Pancreas (tissue), 10 donors: ENCODE data around the gene COL28A1. TPM values are rescaled to one million over a fixed set of nuclear protein-coding genes. Genes with fewer than 3 reads are reported as not detected.

ENCODE experiments used
- ATAC-seq, 4 donors: fragments of 200-7000 bp; cut with Tn5 transposase; one replicate each; pipeline versions ENCODE4 v1.8.0 to v1.9.1; 2020; ENCODE audit warnings: mild to moderate bottlenecking in 4 of 4, moderate library complexity in 4 of 4
- DNase-seq, 6 donors: peaks; one replicate each; pipeline ENCODE4 v3.0.0-alpha.2; 2020
- FAIRE-seq: peaks from 2 replicates; lab custom pipeline; 2012; peaks lifted over from hg19 to GRCh38; lab: Jason Lieb, UNC
- H3K27ac ChIP-seq, 4 donors: fragments of 200-600 bp; sonication (generic); 1 replicate in 3 of 4; 2 replicates in 1 of 4; pipeline versions ENCODE4 v1.5.0 to v1.8.0; 2020
- H3K27me3 ChIP-seq, 4 donors: fragments of 200-600 bp; one replicate each; pipeline ENCODE4 v1.8.0; 2021
- H3K36me3 ChIP-seq, 3 donors: fragments of 200-600 bp; sonication (generic) in 1 of 3; one replicate each; pipeline versions ENCODE4 v1.5.0 to v1.8.0; 2020 to 2021
- H3K4me1 ChIP-seq, 3 donors: fragments of 200-600 bp; one replicate each; pipeline ENCODE4 v1.8.0; 2021
- H3K4me3 ChIP-seq, 4 donors: fragments of 200-600 bp; sonication (generic) in 2 of 4; one replicate each; pipeline versions ENCODE4 v1.5.0 to v1.8.0; 2020 to 2021
- H3K9me3 ChIP-seq, 4 donors: fragments of 200-600 bp; one replicate each; pipeline ENCODE4 v1.8.0; 2021
- CTCF ChIP-seq, 4 donors: fragments of 200-600 bp; sonication (generic) in 3 of 4; IDR thresholded peaks; one replicate each; pipeline versions ENCODE4 v1.5.0 to v1.8.0; 2021; ENCODE audit warnings: antibody characterized with exemption in 4 of 4
- WGBS, 2 donors: extraction: QIAGEN DNeasy Blood & Tissue Kit; methylation state at CpG; one replicate each; pipeline ENCODE4 v1.1.7; 2013; 5-methylcytosine and 5-hydroxymethylcytosine counted together
- intact Hi-C, 3 donors: fragments of 100-400 bp; cut with DNase I; formaldehyde crosslinking; loops; one replicate each; pipeline versions ENCODE4 v1.11.1 to v1.14.2; 2022
- polyA plus RNA-seq, 2 donors: library from polyadenylated mRNA; stranded (reverse); fragments of 200-250 nt; gene quantifications; one replicate each; pipeline ENCODE4 v1.2.3, GENCODE V29; 2013
- total RNA-seq, 6 donors: library from RNA; stranded (reverse); fragmentation: NEBNext Ultra II Directional in 4 of 6; extraction: Animal tissue kit (Norgen Biotek cat#: 25700) in 4 of 6; gene quantifications; one replicate each; pipeline versions ENCODE4 v1.2.1 to v1.2.4, GENCODE V29; 2021 to 2023
- donor health status: healthy with polysubstance abuse.
- donor health status: DM: no; HTN: no; CAD: no; lungs with moderate emphysema.
- donor health status: DM: no; HTN: no; CAD: no.
- donor health status: control.
- donor health status: control.
- donor health status: Bipolar disorder and iron deficiency.
- donor health status: DM: yes; HTN: yes; CAD: no.
- donor health status: DM: no; HTN: no; CAD: no.
- donor health status: DM: no; HTN: no; CAD: no.
- donor health status: DM: yes; HTN: yes; CAD: no.

The COL28A1 gene
- total and polyA plus RNA-seq, 8 donors = 0.84 to 14.4 (median 3.5) TPM

- H3K4me3 ChIP-seq = no peak overlapping the region
- no peak for TF ChIP-seq CTCF (IDR thresholded peaks at IDR 0.05)
- DNase-seq = no peak
- no peak for ATAC-seq
- no peaks in the 10 kb centered on the region for H3K27me3 ChIP-seq
- no peaks in the 10 kb centered on the region for H3K9me3 ChIP-seq
- intact Hi-C loops = no loop called here
- H3K36me3 ChIP-seq = no peaks in the 10 kb centered on the region
- FAIRE-seq = no peak
- H3K4me1 ChIP-seq = no peaks in the 10 kb centered on the region
- H3K27ac ChIP-seq = no peak overlapping the region
These were observed 188.6 kb downstream of the COL28A1 start for GRCh38 chr7:7347045-7347444.

- TF ChIP-seq CTCF (IDR thresholded peaks at IDR 0.05) = no peak
- 85 to 92% methylated on average over 3 of the region's 3 CpGs for WGBS, 2 donors
- intact Hi-C loops = no loop called here
- FAIRE-seq (no peak), DNase-seq (no peak), ATAC-seq (no peak)
- H3K36me3 ChIP-seq = no peaks in the 10 kb centered on the region
- H3K9me3 ChIP-seq = no peaks in the 10 kb centered on the region
- no peak overlapping the region for H3K27ac ChIP-seq
- H3K4me3 ChIP-seq = no peak overlapping the region
- H3K27me3 ChIP-seq = no peaks in the 10 kb centered on the region
- no peaks in the 10 kb centered on the region for H3K4me1 ChIP-seq
These were observed 191.1 kb downstream of the COL28A1 start for GRCh38 chr7:7344583-7344982.

GRCh38 chr7:7335909-7336308 lies 199.8 kb downstream of the COL28A1 start:
- H3K4me3 ChIP-seq = no peak overlapping the region
- no peaks in the 10 kb centered on the region for H3K4me1 ChIP-seq
- 60 to 64% methylated on average over 3 of the region's 3 CpGs for WGBS, 2 donors
- ATAC-seq = no peak
- intact Hi-C loops = no loop called here
- no peaks in the 10 kb centered on the region for H3K36me3 ChIP-seq
- TF ChIP-seq CTCF (IDR thresholded peaks at IDR 0.05) = no peak
- H3K9me3 ChIP-seq = no peaks in the 10 kb centered on the region
- DNase-seq = no peak
- FAIRE-seq = no peak
- H3K27me3 ChIP-seq = no peaks in the 10 kb centered on the region
- H3K27ac ChIP-seq = no peak overlapping the region

- Histone ChIP-seq H3K27me3 (no peaks in the 10 kb centered on the region), H3K9me3 (no peaks in the 10 kb centered on the region), H3K4me1 (no peaks in the 10 kb centered on the region), H3K36me3 (no peaks in the 10 kb centered on the region), H3K4me3 (no peak overlapping the region), H3K27ac (no peak overlapping the region)
- intact Hi-C loops = no loop called here
- ATAC-seq (no peak), FAIRE-seq (no peak), DNase-seq (no peak)
- TF ChIP-seq CTCF (IDR thresholded peaks at IDR 0.05) = no peak
- 94 to 98% methylated on average over 2 of the region's 2 CpGs for WGBS, 2 donors
These were observed 200.5 kb downstream of the COL28A1 start for GRCh38 chr7:7335215-7335614.

- Histone ChIP-seq H3K27ac (no peak overlapping the region), H3K4me1 (no peaks in the 10 kb centered on the region), H3K4me3 (no peak overlapping the region), H3K9me3 (no peaks in the 10 kb centered on the region), H3K27me3 (no peaks in the 10 kb centered on the region), H3K36me3 (no peaks in the 10 kb centered on the region)
- no peak for ATAC-seq
- TF ChIP-seq CTCF (IDR thresholded peaks at IDR 0.05) = no peak
- DNase-seq = no peak
- no peak for FAIRE-seq
- intact Hi-C loops = no loop called here
- whole genome bisulfite sequencing, 2 donors = 66 to 89% methylated on average over 3 of the region's 3 CpGs
These were observed 202.1 kb downstream of the COL28A1 start for GRCh38 chr7:7333610-7334009.
